GM18498 (cell line): ENCODE data around the gene AGPAT1.
A peak's percentile ranks its signal among the peaks of the same experiment; 100 is the strongest.

Source experiments
- ATAC-seq: cut with Tn5 transposase; IDR thresholded peaks from one replicate; pipeline ENCODE4 v1.9.1; 2021; ENCODE audit warnings: mild to moderate bottlenecking, moderate library complexity; ENCODE audit not compliant: unreplicated experiment

Gene AGPAT1

DNA sequence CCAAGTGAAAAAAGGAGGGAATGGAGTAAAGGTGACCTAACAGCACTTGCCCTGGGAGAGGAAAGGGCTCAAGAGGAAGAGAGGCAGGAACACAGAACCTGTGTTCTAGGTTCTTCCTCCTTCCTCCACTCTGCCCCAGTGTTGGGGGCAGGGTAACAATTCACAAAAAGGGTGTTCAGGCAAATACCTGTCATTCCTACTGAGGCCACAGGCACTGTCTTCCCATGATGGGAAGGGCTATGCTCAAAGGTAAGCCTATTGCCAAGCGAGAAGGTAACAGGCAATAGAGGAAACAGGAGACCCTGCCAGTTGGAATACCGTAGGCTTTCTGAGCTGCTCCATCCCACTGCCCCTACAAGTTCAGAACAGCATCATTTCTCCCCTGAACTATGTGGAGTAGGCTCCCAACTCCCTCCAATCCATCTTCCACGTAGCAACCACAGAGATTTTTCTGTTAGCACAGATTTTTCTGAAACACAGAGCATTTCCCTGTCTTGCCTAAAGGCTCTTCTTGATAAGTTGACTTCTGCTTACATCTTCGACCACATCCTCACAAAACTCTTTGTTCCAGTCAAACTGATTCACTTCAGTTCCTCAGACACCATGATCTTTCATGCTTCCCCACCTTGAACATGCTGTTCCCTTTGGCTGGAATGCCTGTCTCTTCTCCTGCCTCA is 2.7 kb downstream of the AGPAT1 start:
- no peak for ATAC-seq

DNA sequence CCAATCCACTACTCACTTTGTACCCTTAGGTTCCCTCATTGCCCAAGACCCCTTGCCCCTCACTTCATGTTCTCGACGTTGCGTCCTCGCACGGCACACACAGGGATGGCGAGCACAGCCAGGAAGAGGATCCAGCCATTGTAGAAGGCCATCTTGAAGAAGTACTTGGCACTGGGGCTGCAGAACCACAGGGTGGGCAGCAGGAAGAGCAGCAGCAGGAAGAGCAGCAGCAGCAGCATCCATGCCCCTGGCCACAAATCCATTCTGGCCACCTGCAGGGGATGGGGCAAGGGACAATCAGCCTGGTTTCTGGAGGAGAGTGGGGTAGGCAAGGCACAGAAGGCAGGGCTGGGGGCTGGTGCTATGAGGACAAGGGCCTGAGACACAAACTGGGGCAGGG is 4.7 kb downstream of the AGPAT1 start:
- no peak for ATAC-seq

DNA sequence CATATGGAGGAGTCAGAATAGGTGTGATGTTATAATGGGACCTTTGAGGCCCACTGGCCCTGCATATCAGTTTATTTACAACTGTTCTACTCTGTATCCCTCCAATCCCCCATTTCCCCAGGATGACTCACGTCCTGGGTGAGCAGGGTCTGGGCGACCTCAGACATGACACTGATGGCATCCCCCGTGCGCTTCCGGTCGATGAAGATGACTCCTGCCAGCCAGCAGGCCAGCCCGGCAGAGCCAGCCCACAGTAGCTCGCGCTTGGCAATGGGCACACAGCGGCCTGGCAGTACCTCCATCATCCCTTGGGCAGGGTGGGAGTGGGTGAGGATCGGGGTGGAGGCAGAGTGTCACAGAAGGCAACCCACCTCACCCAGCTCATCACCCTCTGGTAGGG is 5.6 kb downstream of the AGPAT1 start:
- no peak for ATAC-seq

GRCh38 chr6:32168807-32169591 is 6.9 kb downstream of the AGPAT1 start:
- ATAC-seq = no peak

DNA sequence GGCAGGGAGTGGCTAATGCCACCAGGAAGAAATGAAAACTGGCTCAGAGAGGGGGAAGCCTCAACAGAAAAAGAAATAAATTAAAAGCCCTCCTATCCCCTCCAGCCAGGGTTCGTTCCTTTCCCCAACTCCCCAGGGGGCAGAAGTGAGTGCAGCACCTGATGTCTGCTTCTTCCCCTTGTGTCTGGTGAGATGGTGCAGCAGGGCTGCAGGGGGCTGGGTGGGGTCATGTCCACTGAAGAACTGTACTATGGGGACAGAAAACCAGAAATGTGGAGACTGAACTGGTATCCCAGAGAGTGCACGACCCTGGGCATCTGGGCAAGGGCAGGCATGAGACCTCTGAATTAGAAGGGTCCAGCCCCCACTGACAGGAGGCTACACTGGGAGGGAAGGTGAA is 7.5 kb downstream of the AGPAT1 start:
- ATAC-seq = no peak

GRCh38 chr6:32167761-32168262 is 8.1 kb downstream of the AGPAT1 start:
- ATAC-seq = no peak

DNA sequence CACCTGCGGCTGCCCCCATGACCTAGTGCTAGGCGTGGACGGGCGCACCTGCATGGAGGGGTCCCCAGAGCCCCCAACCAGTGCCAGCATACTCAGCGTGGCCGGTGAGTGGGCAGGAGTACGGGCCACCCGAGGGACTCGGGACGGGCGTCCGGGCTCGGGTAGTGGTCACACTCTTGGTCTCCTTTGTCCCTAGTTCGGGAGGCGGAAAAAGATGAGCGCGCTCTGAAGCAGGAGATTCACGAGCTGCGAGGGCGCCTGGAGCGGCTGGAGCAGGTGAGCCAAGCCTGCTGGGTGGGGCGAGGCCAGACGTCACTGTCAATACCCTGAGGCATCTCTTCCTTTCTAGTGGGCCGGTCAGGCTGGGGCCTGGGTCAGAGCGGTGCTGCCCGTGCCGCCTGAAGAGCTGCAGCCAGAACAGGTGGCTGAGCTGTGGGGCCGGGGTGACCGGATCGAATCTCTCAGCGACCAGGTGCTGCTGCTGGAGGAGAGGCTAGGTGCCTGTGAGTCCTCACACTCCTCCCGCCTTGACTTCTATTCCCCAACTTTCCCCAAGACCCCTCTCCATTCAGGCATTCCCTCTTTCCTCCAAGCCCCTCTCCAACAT is 8.6 kb downstream of the AGPAT1 start:
- ATAC-seq = no peak

GRCh38 chr6:32166411-32167061 is 9.3 kb downstream of the AGPAT1 start:
- ATAC-seq = no peak

DNA sequence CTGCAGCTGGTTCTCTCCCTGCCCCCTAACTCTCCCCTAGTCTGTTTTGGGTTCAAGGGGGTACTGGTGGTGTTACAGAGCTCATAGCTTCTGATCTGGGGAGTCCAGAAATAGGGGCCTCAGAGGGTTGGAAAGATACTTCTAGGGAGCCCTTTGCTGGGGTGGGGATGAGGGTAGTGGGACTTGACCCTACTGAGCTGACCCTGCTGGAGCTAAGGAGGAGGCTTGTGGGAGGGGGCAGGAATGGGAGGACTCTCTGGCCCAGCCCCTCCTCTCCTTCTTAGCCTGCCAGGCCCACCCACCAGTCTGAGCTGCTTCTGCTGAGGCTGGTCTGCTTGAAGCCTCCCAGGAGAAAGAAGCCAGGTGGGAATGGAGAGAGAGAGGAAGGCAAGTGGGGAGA is 11.6 kb downstream of the AGPAT1 start, which contains the start of gene EGFL8:
Gene EGFL8, plus strand, starts transcription at position 301 of the 400 bp plus-strand sequence. CDS start 1,571 bp downstream, outside the sequence.
- no peak for ATAC-seq

GRCh38 chr6:32163559-32164258 is 12.2 kb downstream of the AGPAT1 start:
- ATAC-seq = no peak

- ATAC-seq = no peak
Observed at GRCh38 chr6:32158052-32158451, 17.8 kb downstream of the AGPAT1 start.

GRCh38 chr6:32156891-32157290 is 19.0 kb downstream of the AGPAT1 start:
- no peak for ATAC-seq

GRCh38 chr6:32154514-32155161 is 21.2 kb downstream of the AGPAT1 start:
- ATAC-seq = peak; percentile 68

GRCh38 chr6:32153564-32154513 is 22.0 kb downstream of the AGPAT1 start, which contains the start of gene PPT2:
Gene PPT2, plus strand, starts transcription at chr6:32154141. Its CDS starts 454 bp downstream, at chr6:32154595.
- peak; percentile 33 for ATAC-seq

DNA sequence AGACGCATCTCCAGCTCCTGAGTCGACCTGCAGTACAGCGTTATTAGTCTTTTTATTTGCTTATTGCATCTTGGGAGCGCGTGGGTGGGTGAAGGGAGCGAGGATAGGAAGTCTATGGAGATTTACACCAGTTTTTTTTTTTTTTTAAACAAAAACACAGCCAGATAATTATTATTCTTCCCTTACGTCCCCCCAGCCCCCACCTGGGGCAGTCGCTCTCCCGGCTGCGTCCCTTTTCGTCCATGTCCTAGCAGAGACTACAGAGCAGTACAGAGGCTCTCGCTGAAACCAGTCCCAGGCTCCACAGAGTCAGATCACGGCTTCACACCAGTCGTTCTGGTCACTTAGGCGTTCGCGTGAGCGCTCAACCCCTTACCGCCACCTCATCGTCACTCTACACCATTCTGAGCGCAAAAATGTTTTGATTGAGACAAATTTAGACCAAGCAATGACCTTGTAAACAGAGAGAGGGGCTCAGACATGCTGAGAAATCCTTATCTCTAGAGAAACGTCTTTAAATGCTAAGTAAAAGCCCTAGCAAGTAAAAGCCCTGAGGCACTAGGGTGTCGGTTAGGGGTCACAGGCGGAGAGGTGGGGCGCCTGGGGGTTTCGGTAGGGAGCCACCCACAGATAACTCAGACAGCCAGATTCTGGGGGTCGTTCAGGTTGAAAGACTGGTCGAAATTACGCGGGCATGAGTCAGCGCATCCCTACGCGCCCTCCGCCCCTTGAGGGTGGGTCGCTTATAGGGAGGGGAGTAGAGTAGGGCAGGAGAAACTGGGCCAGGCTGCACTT is 22.9 kb downstream of the AGPAT1 start:
- ATAC-seq = no peak

DNA sequence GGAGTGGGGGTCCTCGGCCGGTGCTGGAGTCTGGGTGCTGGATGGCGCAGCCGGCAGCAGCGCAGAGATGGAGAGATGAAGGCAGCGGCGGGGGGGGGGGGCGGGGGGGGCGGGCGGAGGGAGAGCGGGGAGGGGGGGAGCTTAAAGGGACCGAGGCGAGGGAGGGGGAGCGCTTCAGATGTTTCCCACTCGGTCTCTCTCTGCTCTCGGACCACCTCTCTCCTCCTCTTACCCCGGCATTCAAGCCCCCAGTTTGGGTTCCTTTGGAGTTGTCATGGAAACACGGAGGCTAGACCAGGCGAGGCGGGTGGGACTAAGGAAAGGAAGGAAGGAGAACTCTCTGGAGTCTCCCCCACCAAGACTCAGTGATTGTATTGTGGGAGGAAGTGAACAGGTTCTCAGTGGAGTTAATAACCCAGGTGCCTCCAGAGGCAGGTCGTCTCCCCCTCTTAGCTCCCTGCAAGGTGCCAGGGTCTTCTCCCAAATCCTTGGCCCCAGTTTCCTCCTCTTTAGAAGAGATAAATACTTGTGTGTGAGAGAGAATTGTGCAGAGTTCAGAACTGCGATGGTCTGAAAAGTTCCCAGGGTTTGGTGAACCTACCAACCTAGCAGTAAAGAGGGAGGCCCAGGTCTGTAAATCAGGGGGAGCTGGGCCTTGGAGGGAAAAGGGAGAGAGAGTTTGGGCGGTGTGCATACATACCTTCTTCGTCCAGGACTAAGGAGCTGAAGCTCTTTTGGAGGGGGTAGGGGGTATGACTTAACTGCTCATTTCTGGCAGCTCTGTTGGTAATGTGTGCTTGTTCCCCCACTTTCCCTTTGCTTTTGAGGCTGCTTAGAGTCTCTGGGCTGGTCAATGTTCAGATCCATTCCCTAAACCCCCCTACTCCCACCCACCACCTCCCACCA is 23.8 kb downstream of the AGPAT1 start, which contains the start of gene PRRT1:
Gene PRRT1, minus strand, starts transcription at position 77 of the 906 bp plus-strand sequence. CDS start 112 bp downstream, outside the sequence.
- no peak for ATAC-seq
